Cardiac septum (tissue), 1 donor: ENCODE measurements around the gene PARL. TPM values are rescaled to one million over a fixed set of nuclear protein-coding genes. Genes with fewer than 3 reads are reported as not detected.

ENCODE experiments used
- DNase-seq: peaks from one replicate; pipeline ENCODE4 v3.0.0-alpha.2; 2020; ENCODE audit warnings: low spot score
- intact Hi-C: fragments of 100-400 bp; cut with DNase I; formaldehyde crosslinking; loops from one replicate; pipeline ENCODE4 v1.14.0; 2022
- total RNA-seq: library from RNA; stranded (reverse); fragmentation: NEBNext Ultra II Directional; extraction: Animal tissue kit (Norgen Biotek cat#: 25700); gene quantifications from one replicate; pipeline ENCODE4 v1.2.1, GENCODE V29; 2021
- donor health status: DM: no; HTN: no; CAD: no.

Gene PARL
- total RNA-seq, 1 donor from 2014 or later, result 57.2 TPM

- peak; percentile 73 for DNase-seq
- intact Hi-C loops, result no loop called here
These were observed 59.8 kb downstream of the PARL start for GRCh38 chr3:183824761-183825455.

- intact Hi-C loops, result no loop called here
- DNase-seq, result no peak
These were observed 60.7 kb downstream of the PARL start for GRCh38 chr3:183823963-183824362.

GRCh38 chr3:183822631-183823030 lies 62.0 kb downstream of the PARL start:
- DNase-seq, result peak; percentile 46
- intact Hi-C loops, result no loop called here

GRCh38 chr3:183819831-183820230 lies 64.8 kb downstream of the PARL start:
- DNase-seq, result peak; percentile 41
- intact Hi-C loops, result no loop called here

GRCh38 chr3:183818706-183819624 lies 65.7 kb downstream of the PARL start:
- intact Hi-C loops, result no loop called here

GRCh38 chr3:183818041-183818620 lies 66.5 kb downstream of the PARL start:
- peak; percentile 74 for DNase-seq
- intact Hi-C loops, result no loop called here

More at GRCh38 chr3:183818706-183819624, 65.7 kb downstream of the PARL start:
- peak; percentile 68 for DNase-seq

GRCh38 chr3:183817639-183818038 lies 67.0 kb downstream of the PARL start:
- intact Hi-C loops, result no loop called here

GRCh38 chr3:183816681-183817510 lies 67.8 kb downstream of the PARL start:
- DNase-seq, result peak; percentile 72
- intact Hi-C loops, result no loop called here

More at GRCh38 chr3:183817639-183818038, 67.0 kb downstream of the PARL start:
- peak; percentile 47 for DNase-seq

GRCh38 chr3:183815951-183816475 lies 68.7 kb downstream of the PARL start:
- no peak for DNase-seq
- intact Hi-C loops, result no loop called here

GRCh38 chr3:183815563-183815940 lies 69.1 kb downstream of the PARL start:
- DNase-seq, result no peak
- intact Hi-C loops, result no loop called here

GRCh38 chr3:183814240-183814639 lies 70.4 kb downstream of the PARL start:
- DNase-seq, result no peak
- intact Hi-C loops, result no loop called here

GRCh38 chr3:183812761-183813445 lies 71.8 kb downstream of the PARL start:
- peak; percentile 43 for DNase-seq
- intact Hi-C loops, result no loop called here

- intact Hi-C loops, result no loop called here
- DNase-seq, result peak; percentile 15
These were observed 73.0 kb downstream of the PARL start for GRCh38 chr3:183811638-183812037.

GRCh38 chr3:183810643-183811594 lies 73.8 kb downstream of the PARL start:
- intact Hi-C loops, result no loop called here

GRCh38 chr3:183809270-183809669 lies 75.4 kb downstream of the PARL start:
- intact Hi-C loops, result no loop called here
- DNase-seq, result peak; percentile 1

More at GRCh38 chr3:183810643-183811594, 73.8 kb downstream of the PARL start:
- peak; percentile 46 for DNase-seq

GRCh38 chr3:183808355-183808754 lies 76.3 kb downstream of the PARL start:
- intact Hi-C loops, result no loop called here
- no peak for DNase-seq

GRCh38 chr3:183807881-183808280 lies 76.8 kb downstream of the PARL start:
- no peak for DNase-seq
- intact Hi-C loops, result no loop called here
